Neutrophil (primary cell): ENCODE data around the gene KLHL36.
A peak's percentile ranks its signal among the peaks of the same experiment; 100 is the strongest.

Source experiments
- H3K27ac ChIP-seq: fragments of 200-600 bp; sonication (generic); 2 replicates; pipeline ENCODE4 v1.5.1; 2016; ENCODE audit warnings: mild to moderate bottlenecking, moderate library complexity
- H3K27me3 ChIP-seq: fragments of 200-600 bp; sonication (generic); 2 replicates; pipeline ENCODE4 v1.6.0; 2016; ENCODE audit warnings: mild to moderate bottlenecking
- H3K36me3 ChIP-seq: fragments of 200-600 bp; sonication (generic); 2 replicates; pipeline ENCODE4 v1.5.1; 2017
- H3K4me1 ChIP-seq, 2 experiments: fragments of 200-600 bp in 1 of 2; sonication (generic) in 1 of 2; 1 replicate in 1 of 2; 2 replicates in 1 of 2; pipeline versions ENCODE4 v1.5.1 to v1.6.1; 2013 to 2016; ENCODE audit warnings: low read depth in 1 of 2, low read length in 1 of 2, mild to moderate bottlenecking in 1 of 2, moderate library complexity in 1 of 2; ENCODE audit not compliant: control insufficient read depth in 1 of 2, insufficient read depth in 1 of 2
- H3K4me3 ChIP-seq, 2 experiments: fragments of 200-600 bp in 1 of 2; sonication (generic) in 1 of 2; 1 replicate in 1 of 2; 2 replicates in 1 of 2; pipeline ENCODE4 v1.5.1; 2013 to 2016; ENCODE audit warnings: low read depth in 1 of 2, low read length in 1 of 2, mild to moderate bottlenecking in 1 of 2, moderate library complexity in 1 of 2
- H3K9me3 ChIP-seq: fragments of 200-600 bp; sonication (generic); 2 replicates; pipeline ENCODE4 v1.5.1; 2016
- CTCF ChIP-seq: fragments of 200-600 bp; sonication (generic); IDR thresholded peaks from 2 replicates; pipeline ENCODE4 v1.5.1; 2016; ENCODE audit warnings: antibody characterized with exemption

The KLHL36 gene

DNA sequence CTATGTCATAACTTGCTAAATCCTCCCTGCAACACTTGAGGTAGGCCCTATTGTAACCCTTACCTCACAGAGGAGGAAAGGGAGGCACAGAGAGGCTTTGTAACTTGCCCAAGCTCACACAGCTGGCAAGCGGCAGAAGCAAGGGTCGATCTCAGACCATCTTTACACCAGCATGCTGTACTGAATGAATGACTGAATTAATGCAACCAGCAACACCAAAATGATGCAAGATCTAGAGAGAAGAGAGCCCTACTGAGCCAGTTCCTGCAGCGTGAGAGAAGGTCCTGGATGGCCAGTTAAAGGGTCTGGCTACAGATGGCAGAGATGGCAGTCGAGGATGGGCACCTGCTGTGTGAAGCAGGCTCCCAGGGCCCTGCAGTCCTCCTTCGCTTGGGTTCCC, 8.2 kb upstream of the KLHL36 start:
- H3K27me3 ChIP-seq = no peaks in the 10 kb centered on the region
- peak overlapping the region; percentile 79 for H3K27ac ChIP-seq
- peaks cover 51 to 54% of the 10 kb centered on the region in 2 experiments for H3K4me1 ChIP-seq
- no peak for TF ChIP-seq CTCF
- H3K36me3 ChIP-seq = no peaks in the 10 kb centered on the region
- H3K9me3 ChIP-seq = no peaks in the 10 kb centered on the region
- H3K4me3 ChIP-seq = no peak overlapping the region

DNA sequence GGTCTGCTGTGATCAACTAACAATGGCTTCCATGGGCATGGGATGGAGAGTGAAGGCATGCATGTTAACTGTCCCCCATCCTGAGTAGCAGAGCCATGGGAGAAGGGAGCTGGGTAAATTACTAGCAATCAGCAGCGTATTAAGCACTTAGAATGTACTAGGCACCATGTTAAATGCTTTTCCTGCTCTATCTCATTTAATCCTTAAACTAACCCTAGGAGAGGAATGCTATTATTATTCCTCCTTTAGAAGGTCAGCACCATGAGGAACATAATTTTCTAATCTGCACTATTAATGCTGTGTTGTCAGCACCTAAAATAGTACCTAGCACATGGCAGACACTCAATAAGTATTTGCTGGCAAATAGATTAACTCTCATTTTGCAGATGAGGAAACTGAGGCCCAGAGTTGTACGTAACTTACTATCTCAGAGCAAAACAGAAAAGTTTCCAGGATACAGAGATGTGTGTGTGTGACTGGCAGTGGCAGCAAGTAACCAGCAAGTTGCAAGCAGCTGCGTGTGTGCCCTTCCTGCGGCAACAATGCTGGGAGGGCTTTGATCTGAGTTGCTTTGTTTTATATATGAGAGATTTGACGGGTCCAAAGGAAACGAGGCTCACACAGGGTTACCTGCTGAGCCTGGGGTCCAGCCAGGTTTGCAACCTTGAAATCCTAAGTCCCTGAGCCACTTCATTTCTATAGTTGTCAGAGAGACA, 6.5 kb upstream of the KLHL36 start:
- TF ChIP-seq CTCF = no peak
- no peaks in the 10 kb centered on the region for H3K9me3 ChIP-seq
- no peaks in the 10 kb centered on the region for H3K27me3 ChIP-seq
- H3K27ac ChIP-seq = peak overlapping the region; percentile 79
- no peaks in the 10 kb centered on the region for H3K36me3 ChIP-seq
- H3K4me1 ChIP-seq = peaks cover 57 to 63% of the 10 kb centered on the region in 2 experiments
- H3K4me3 ChIP-seq = no peak overlapping the region

GRCh38 chr16:84643180-84643583, 5.1 kb upstream of the KLHL36 start:
- Histone ChIP-seq H3K27ac (peak overlapping the region; percentile 79), H3K27me3 (no peaks in the 10 kb centered on the region), H3K4me3 (no peak overlapping the region), H3K9me3 (no peaks in the 10 kb centered on the region), H3K4me1 (peaks cover 63 to 69% of the 10 kb centered on the region in 2 experiments), H3K36me3 (no peaks in the 10 kb centered on the region)
- no peak for TF ChIP-seq CTCF

DNA sequence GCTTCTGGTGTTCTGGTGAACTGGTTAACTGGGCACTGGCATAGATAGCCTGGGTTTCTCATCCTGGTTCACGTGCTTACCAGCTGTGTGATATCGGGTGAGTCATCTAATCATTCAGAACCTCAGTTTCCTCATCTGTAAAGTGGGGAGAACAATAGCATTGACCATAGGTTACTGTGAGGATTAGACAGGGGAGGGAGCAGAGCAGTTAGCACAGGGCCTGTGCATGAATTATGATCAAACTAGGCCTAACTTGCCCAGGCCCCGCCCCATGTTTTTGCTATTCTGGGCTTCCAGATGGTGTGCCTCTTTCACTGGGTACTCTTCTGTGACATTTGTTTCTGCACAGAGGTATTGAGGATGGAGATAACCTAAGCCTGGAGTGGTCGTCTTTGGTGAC, 4.6 kb upstream of the KLHL36 start:
- H3K27ac ChIP-seq = peak overlapping the region; percentile 79
- H3K27me3 ChIP-seq = no peaks in the 10 kb centered on the region
- TF ChIP-seq CTCF = no peak
- no peaks in the 10 kb centered on the region for H3K36me3 ChIP-seq
- no peaks in the 10 kb centered on the region for H3K9me3 ChIP-seq
- H3K4me3 ChIP-seq = no peak overlapping the region
- H3K4me1 ChIP-seq = peaks cover 63 to 69% of the 10 kb centered on the region in 2 experiments

DNA sequence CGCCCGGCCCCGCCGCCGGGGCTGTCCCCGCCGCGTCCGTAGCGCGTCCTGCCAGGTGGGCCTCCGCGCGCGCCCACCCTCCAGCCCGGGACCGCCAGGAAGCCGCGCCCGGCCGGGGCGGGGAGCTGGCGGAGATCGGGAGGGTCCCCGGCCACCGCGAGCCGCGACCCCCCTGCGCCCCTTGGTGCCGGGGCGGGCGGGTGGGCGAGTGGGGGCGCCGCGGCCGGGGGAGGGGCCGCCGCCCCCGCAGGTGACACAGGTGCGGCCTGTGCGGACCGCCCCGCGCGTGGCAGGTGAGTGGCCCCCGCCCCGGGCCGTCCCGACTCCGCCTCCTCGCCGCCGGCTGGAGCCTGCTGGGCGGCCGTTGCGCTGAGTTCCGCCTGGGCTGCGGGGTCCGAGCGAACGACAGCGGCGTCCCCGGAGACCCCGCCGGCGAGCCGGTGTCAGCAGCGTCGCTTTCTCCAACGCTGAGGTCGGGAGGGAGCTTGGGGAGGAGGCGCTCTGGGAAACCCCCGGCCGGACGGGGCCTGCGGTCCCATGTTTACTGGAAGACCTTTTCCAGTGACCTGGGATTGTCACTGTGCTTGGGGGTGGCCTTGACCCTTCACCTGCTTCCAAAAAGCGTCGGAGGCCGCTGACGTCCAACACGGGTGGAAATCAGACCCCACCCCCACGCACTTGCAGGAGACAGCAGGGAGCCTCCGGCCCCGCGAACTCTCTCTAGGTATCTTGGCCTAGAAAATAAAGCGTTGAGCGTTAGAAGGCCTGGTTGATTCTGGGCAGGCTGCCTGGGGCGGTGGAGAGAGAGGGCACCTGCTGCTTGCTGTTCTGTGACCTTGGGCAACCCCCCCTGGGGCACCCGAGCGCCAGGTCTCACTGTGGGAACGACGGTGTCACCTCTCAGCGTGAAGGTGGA, 542 bp downstream of the KLHL36 start:
- Histone ChIP-seq H3K4me1 (peaks cover 34 to 36% of the 10 kb centered on the region in 2 experiments), H3K9me3 (no peaks in the 10 kb centered on the region)
- peak; percentile 15 for TF ChIP-seq CTCF

More for the DNA sequence above, 542 bp downstream of the KLHL36 start:
- H3K36me3 ChIP-seq = peaks cover 31% of the 10 kb centered on the region
- peak overlapping the region; percentile 80 for H3K4me3 ChIP-seq
- H3K27me3 ChIP-seq = no peaks in the 10 kb centered on the region
- peak overlapping the region; percentile 81 for H3K27ac ChIP-seq
